ENCODE results near the gene BCL7B.

Gene BCL7B

GRCh38 chr7:73597978-73598782 lies 40.7 kb upstream of the BCL7B start:
- TF ChIP-seq CTCF (IDR thresholded peaks at IDR 0.05; ENCODE audit: insufficient read depth, low read depth, low read length, missing control alignments), result no peak
- DNase-seq (ENCODE audit: low read depth), result peak; percentile 39
- no peak overlapping the region for H3K4me3 ChIP-seq (ENCODE audit: low read length)

DNA sequence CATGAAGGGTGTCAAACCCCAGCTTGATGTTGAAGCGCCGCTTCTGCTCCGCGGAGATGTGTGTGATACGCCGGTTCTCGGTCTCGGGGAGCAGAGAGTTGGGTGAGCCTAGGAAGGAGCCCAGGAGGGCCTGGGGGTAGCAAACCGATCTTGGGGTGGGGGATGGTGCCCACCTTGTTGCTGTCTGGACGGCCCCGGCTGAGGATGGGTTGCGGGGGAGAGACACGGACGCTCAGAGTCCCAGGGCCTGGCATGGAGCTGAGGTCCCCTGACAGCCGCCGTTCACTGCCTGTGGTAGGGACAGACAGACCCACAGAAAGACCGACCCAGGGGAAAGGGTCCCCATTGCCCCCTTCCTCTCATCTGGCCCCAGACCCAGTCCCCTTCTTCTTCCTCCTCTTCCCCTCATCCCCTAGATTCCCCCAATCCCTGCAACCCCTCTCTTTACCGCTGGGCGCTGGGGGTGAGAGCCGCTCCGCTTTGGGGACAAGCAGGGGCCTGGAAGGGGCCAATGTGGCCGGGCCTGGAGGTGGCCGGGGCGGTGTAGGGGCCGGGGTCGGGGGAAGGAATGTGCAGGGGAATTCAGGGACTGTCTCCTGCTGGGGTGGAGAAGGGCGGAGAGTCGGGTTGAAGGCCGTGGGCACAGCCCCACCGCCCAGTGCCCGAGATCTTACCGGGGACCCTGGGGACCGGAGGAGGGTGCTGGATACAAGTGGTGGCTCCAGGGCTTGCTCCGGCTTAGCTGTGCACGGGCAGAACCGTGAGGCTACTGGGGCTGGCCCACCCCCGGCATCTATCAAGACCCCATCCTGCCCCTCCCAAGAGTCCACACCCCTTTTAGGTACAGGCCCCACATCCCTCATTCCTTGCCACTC lies 38.9 kb upstream of the BCL7B start:
- DNase-seq (ENCODE audit: low read depth), result no peak
- no peak overlapping the region for H3K4me3 ChIP-seq (ENCODE audit: low read length)
- no peak for TF ChIP-seq CTCF (IDR thresholded peaks at IDR 0.05; ENCODE audit: insufficient read depth, low read depth, low read length, missing control alignments)

GRCh38 chr7:73595358-73595757 lies 37.9 kb upstream of the BCL7B start:
- H3K4me3 ChIP-seq (ENCODE audit: low read length), result no peak overlapping the region
- no peak for TF ChIP-seq CTCF (IDR thresholded peaks at IDR 0.05; ENCODE audit: insufficient read depth, low read depth, low read length, missing control alignments)
- no peak for DNase-seq (ENCODE audit: low read depth)

DNA sequence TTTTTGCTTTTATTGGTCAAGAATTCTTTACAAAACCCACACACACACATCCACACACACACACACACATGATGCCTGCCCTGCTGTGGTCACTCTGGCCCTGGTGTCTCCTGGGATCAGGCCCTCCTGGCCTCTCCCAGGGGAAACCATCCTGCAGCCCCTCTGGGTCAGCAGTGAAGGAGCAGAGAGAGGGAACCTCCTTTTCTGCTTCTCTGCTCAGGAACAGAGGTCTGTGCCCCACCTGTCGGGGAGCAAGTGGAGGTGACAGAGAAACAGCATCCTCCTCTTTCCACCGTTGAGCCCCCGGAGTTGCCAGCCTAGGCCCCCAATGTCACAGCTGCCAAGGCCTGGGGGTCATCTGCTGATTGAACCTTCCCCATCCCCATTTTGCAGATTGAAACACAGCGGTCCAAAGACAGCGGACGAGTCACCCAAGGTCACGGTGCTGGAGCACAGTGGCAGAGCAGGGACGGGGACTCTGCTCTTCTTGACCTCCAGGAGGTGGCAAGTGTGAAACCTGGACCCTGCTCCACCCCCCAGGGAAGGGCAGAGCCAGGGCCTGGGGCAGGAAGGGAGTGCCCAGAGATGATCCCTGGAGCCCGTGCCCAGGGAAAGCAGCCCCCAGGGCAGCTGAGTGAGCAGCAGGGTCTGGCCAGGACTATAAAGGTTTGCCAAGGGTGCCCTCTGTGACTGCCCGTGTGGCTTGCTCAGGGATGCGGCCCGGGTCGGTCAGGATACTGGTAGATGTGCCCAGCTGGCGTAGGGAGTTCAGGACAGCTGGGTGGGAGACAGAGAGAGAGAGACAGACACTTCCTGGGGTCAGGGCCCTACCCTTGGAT lies 35.9 kb upstream of the BCL7B start:
- H3K4me3 ChIP-seq (ENCODE audit: low read length), result no peak overlapping the region
- no peak for DNase-seq (ENCODE audit: low read depth)
- no peak for TF ChIP-seq CTCF (IDR thresholded peaks at IDR 0.05; ENCODE audit: insufficient read depth, low read depth, low read length, missing control alignments)

DNA sequence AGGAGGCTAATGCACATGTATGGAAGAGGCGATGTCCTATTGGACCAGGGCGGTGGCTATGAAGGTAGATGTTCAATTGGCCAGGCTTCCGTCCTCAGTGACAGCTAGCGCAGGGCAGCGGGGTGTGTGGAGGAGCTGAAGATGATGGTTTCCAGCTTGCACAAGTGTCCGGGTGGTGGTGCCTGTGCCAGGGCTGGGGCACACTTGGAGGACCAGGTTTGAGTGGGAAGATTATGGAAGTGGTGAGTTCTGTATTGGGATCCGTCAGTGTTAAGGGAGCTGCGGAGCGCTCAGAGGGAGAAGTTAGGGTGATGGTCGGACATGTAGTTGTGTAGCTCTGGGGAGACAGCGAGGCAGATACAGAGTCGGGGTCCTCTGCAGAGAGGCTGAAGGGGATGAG lies 29.4 kb upstream of the BCL7B start:
- no peak overlapping the region for H3K4me3 ChIP-seq (ENCODE audit: low read length)
- TF ChIP-seq CTCF (IDR thresholded peaks at IDR 0.05; ENCODE audit: insufficient read depth, low read depth, low read length, missing control alignments), result no peak
- DNase-seq (ENCODE audit: low read depth), result no peak

GRCh38 chr7:73585196-73585595 lies 27.7 kb upstream of the BCL7B start:
- no peak overlapping the region for H3K4me3 ChIP-seq (ENCODE audit: low read length)
- DNase-seq (ENCODE audit: low read depth), result no peak
- no peak for TF ChIP-seq CTCF (IDR thresholded peaks at IDR 0.05; ENCODE audit: insufficient read depth, low read depth, low read length, missing control alignments)
